ENCODE data around the gene VSNL1.

VSNL1 gene

GRCh38 chr2:17593841-17594491 lies 53.5 kb downstream of the VSNL1 start:
- DNase-seq (ENCODE audit: low spot score), result no peak
- 0 out of 3 replicates have a peak, but pooled peaks have one; percentile 11 for ATAC-seq (ENCODE audit: low read depth)
- H3K27ac ChIP-seq (ENCODE audit: poor library complexity, severe bottlenecking), result peak overlapping the region; percentile 76

GRCh38 chr2:17594533-17595401 lies 54.3 kb downstream of the VSNL1 start:
- TF ChIP-seq CTCF (IDR thresholded peaks at IDR 0.05; ENCODE audit: poor library complexity, severe bottlenecking), result no peak
- Histone ChIP-seq H3K4me1 (ENCODE audit: insufficient read depth, poor library complexity, severe bottlenecking) (peaks cover 54% of the 10 kb centered on the region), H3K36me3 (ENCODE audit: low read depth) (no peaks in the 10 kb centered on the region), H3K4me3 (ENCODE audit: severe bottlenecking) (no peak overlapping the region), H3K27me3 (ENCODE audit: insufficient read depth, poor library complexity, severe bottlenecking) (no peaks in the 10 kb centered on the region), H3K9me3 (ENCODE audit: severe bottlenecking) (no peaks in the 10 kb centered on the region), H3K27ac (ENCODE audit: poor library complexity, severe bottlenecking) (peak overlapping the region; percentile 76)
- DNase-seq (ENCODE audit: low spot score) (no peak), ATAC-seq (ENCODE audit: low read depth) (no peak)

More at GRCh38 chr2:17593841-17594491, 53.5 kb downstream of the VSNL1 start:
- Histone ChIP-seq H3K36me3 (ENCODE audit: low read depth) (no peaks in the 10 kb centered on the region), H3K9me3 (ENCODE audit: severe bottlenecking) (no peaks in the 10 kb centered on the region), H3K27me3 (ENCODE audit: insufficient read depth, poor library complexity, severe bottlenecking) (no peaks in the 10 kb centered on the region), H3K4me3 (ENCODE audit: severe bottlenecking) (no peak overlapping the region), H3K4me1 (ENCODE audit: insufficient read depth, poor library complexity, severe bottlenecking) (peaks cover 56% of the 10 kb centered on the region)
- no peak for TF ChIP-seq CTCF (IDR thresholded peaks at IDR 0.05; ENCODE audit: poor library complexity, severe bottlenecking)

GRCh38 chr2:17599617-17600016 lies 59.1 kb downstream of the VSNL1 start:
- H3K9me3 ChIP-seq (ENCODE audit: severe bottlenecking), result no peaks in the 10 kb centered on the region
- peak; percentile 64; the same call in 2 of the 3 replicates for ATAC-seq (ENCODE audit: low read depth)

GRCh38 chr2:17600556-17601204 lies 60.2 kb downstream of the VSNL1 start:
- no peak for ATAC-seq (ENCODE audit: low read depth)
- TF ChIP-seq CTCF (IDR thresholded peaks at IDR 0.05; ENCODE audit: poor library complexity, severe bottlenecking), result no peak
- H3K36me3 ChIP-seq (ENCODE audit: low read depth), result no peaks in the 10 kb centered on the region

More at GRCh38 chr2:17599617-17600016, 59.1 kb downstream of the VSNL1 start:
- Histone ChIP-seq H3K36me3 (ENCODE audit: low read depth) (no peaks in the 10 kb centered on the region), H3K4me1 (ENCODE audit: insufficient read depth, poor library complexity, severe bottlenecking) (peaks cover 9% of the 10 kb centered on the region), H3K27me3 (ENCODE audit: insufficient read depth, poor library complexity, severe bottlenecking) (no peaks in the 10 kb centered on the region), H3K4me3 (ENCODE audit: severe bottlenecking) (no peak overlapping the region), H3K27ac (ENCODE audit: poor library complexity, severe bottlenecking) (no peak overlapping the region)
- DNase-seq (ENCODE audit: low spot score), result no peak
- no peak for TF ChIP-seq CTCF (IDR thresholded peaks at IDR 0.05; ENCODE audit: poor library complexity, severe bottlenecking)

More at GRCh38 chr2:17600556-17601204, 60.2 kb downstream of the VSNL1 start:
- H3K27me3 ChIP-seq (ENCODE audit: insufficient read depth, poor library complexity, severe bottlenecking), result no peaks in the 10 kb centered on the region
- no peaks in the 10 kb centered on the region for H3K9me3 ChIP-seq (ENCODE audit: severe bottlenecking)
- H3K4me1 ChIP-seq (ENCODE audit: insufficient read depth, poor library complexity, severe bottlenecking), result peaks cover 8% of the 10 kb centered on the region
- no peak overlapping the region for H3K4me3 ChIP-seq (ENCODE audit: severe bottlenecking)
- DNase-seq (ENCODE audit: low spot score), result no peak
- no peak overlapping the region for H3K27ac ChIP-seq (ENCODE audit: poor library complexity, severe bottlenecking)

All from RWPE2 (cell line).